ENCODE results near the gene DNTT.
"Not testable (repeated sequence)": the region's sequence is repeated elsewhere in the genome, so short reads cannot be mapped to it uniquely, and the experiment has no call there.

The DNTT gene

DNA sequence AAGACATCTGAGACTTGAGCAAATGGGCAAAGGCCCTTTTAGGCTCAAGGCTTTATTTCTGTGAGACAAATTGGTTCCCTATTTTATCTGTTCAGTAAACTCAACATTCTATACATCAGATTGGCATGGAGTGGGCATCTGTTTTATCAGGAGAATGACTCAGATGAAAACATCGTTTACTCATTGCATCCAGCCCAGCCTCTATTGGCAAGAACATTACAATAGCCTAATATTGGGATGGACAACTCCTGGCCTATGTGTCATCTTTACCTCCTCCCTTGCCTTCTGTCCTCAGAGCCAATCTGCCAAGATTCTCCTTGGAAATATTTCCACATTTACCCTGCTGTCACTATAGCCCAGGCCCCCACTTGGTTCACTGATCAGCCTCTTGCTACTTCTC, 27.4 kb upstream of the DNTT start:
- no peak for DNase-seq

DNA sequence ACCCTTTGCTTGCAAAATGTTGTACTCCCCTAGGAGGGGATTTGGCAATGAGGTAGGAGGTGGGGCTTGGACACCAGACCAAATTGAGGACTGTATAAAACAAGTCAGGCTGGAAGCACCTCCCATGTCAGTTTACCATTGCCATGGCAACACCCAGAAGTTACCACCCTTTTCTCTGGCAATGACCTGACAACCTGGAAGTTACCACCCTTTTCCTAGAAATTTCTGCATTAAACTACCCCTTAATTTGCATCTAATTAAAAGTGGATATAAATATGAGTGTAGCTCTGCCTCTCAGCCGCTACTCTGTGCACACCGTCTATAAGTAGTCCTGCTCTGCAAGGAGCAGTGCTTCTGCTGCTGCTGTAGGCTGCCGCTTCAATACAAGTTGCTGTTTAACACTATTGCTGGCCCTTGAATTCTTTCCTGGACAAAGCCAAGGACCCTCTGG, 25.0 kb upstream of the DNTT start:
- no peak for DNase-seq

DNA sequence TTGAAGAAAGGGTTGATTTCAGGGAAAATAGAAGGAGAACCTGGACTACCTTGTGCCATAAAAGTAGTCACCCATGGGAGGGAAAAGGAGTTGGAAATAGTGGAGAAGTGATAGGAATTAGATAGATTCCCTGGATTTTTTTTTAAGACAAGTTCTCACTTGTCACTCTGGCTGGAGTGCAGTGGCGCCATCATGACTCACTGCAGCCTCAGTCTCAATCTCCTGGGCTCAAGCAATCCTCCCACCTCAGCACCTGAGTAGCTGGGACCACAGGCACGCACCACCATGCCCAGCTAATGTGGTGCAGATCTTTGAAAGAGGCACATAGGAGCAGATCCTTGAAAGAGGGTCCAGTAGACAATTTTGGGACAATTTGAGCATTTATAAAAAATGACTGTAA, 23.4 kb upstream of the DNTT start:
- DNase-seq: no peak

DNA sequence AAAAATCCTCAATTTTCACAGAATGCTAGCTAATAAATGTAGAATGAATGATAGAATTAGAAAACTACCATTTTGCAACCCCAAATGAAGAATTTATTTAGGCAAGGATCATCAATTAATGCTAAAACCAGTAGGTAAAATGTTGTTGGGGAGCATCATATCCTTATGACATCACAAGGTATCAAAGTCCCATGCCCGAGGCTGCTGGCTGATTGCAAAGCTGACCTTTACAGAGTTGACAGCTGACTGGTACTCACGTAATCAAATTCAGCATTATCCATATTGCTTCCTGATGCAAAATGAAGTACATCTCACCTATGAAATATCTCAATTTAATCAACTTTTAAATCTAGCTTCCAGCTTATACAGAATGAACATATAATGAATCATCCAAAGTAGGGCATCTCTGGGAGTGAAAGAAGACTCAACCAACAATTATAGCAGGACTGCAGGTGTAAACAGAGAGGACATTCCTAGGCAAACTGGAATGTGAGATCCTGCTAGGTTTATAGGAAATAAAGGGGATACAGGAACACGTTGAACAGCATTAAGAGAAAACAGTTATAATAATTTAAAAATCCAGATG, 22.7 kb upstream of the DNTT start:
- no peak for DNase-seq

DNA sequence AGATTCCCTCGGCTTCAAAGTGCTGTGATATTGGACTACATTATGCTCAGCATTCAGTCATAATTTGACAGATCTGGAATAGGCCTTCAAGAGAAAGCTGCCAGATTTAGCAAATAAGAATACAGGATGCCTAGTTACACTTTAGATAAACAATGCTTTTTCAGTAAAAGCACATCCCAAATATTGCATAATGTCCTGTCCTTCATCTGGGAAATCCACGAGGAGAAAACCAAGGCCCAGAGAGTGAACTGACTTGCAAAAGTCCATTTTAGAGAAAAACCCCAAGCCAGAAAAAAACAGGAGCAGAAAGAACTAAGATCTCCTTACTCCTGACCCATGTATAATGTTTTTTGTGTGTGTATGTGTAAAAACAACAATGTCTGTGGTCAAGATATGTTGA, 20.9 kb upstream of the DNTT start:
- no peak for DNase-seq

DNA sequence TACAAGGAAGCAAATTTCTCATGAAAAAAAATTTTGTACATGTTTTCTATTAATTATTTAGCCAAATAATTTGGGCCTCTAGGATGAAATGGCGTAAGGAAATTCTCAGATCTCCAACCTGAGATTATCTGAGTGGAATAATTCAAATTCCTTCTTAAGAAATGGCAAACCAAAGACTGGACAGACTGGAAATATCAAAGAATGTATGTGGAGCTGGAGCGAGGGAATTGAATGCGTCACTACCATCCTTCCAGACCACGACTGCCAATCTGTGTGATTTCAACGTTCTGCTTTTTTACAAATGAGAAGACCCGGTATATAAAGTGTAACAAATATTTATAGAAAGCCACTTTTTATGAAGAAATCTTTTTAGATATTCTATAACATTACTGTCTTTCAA, 20.5 kb upstream of the DNTT start:
- DNase-seq: no peak

DNA sequence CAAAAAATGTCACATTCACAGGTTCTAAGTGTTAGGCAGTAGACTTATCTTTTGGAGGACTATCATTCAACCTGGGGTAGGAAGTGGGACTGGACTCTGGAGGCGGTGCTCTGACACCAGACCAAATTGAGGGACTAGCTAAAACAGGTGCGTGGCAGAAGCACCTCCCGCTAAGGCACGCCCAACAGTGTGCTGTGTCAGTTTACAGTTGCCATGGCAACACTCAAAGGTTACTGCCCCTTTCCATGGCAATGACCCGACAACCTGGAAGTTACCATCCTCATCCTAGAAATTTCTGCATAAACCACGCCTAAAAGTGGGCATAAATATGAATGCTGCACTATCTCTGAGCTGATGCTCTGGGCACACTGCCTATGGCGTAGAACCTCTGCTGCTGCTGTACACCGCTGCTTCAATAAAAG, 18.9 kb upstream of the DNTT start:
- no peak for DNase-seq

DNA sequence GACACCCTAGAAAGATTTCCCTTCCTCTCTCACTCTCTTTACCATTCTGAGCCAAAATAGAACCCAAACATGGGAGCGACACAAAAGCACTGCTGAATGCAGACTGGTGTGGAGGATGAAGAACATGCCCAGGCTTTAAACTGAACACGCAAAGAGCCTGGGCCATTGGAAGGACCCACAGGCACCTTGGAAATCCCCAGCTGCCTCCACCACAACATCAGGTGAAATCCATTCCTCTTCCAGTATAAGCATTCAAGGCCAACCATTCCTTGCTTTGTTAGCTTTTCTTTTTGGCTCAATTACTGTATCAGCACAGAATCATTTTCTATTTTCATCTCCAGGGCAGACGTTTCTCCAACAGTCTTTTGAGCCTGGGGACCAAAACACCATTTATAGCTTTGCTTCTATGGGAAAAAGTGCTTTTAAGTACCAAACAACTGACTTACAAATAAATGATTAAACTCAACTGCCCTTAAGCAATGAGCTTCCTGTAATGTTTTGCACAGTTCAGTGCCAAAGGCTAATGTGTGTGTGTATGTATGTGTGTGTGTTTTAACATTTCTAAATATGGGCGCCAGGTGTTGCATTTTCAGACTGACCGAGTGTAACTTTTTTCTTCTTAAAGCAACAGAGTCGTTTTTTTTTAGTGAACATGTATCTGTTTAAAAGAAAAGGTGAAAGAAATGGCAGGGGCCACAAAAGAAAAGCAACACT, 16.7 kb upstream of the DNTT start:
- DNase-seq: no peak

DNA sequence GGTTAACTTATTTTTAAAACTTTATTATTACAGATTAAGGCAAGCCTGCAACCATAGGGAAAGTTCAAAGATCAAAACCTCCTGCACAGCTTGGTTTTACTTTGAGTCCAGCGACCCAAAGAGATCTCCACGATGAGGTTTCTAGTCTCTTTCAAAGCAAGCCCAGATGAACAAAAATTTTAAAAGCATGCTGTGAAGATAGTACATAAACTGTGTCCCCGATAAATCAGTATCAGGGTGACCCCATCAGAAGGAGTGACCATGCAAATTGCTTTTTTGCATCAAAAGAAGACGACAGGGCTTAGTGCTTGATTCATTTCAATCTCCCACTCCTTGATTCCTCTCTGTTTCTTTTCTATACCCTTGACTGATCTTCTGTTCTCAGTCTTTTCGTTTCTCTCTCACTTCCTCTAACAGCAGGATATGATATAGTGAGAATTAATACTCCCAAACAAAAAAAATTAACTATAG, 16.0 kb upstream of the DNTT start:
- DNase-seq: no peak

DNA sequence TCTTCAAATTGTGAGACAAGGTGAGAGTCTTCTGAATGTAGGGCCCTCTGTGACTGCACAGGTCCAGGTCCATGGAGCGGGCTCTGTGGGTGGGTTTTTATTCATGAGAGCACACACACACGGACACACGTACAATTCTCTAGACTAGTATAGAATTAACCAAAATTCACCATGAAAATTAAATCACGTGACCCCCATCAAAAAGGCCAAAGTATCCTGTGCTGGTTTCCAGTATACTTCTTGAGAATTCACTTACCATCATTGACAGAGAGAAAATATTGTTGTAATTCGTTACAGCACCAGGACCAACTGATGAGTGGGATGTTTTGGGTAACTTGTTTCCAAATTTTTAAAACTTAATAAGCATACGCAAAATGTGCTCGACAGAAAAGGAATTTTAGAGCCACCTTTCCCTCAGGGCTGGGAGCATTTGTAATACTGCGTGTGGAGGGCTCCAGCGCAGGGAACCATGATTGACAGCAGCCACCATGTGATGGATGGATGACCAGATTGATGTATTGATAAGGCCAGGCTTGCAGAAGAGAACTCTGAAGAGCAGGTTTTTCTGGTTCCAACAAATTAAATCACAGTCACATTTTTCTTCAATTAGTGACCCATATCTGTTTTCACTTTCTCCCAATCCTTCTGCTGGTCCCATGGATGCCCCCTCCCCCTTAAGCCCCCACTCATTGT, 14.9 kb upstream of the DNTT start:
- DNase-seq: no peak

DNA sequence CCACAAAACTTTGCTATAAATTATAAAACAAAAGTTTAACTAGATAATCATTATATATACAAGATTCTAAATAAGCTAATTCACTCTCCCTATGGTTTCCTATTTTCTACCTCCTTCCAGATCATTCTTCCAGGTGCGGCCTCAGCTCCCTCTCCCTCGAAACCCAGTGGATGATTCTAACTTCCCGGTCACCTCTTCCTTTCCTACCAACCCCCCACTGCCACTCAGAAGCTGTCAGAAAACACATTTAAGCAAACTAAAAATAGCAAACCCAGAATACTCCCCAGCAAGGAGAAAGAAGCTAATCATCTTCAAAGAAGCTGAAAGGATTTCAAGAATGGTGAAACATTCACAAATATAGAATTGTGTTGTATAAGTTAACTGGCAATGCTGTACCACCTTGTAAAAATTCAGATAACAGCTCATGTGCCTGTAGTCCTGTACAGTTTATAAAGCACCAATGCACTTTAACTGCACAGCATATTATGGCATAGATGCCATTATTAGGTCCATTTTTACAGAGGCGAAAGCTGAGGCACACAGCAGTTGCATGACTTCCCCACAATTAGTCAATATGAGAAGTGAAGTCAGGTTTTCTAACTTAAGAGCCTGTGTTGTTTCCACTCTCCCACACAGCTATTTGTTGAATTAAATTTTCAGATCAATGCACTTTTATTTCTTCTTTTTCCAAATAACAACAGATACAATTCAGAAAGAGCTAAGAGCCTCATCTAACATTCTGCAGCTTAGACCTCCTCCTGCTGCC, 13.7 kb upstream of the DNTT start:
- DNase-seq: no peak

DNA sequence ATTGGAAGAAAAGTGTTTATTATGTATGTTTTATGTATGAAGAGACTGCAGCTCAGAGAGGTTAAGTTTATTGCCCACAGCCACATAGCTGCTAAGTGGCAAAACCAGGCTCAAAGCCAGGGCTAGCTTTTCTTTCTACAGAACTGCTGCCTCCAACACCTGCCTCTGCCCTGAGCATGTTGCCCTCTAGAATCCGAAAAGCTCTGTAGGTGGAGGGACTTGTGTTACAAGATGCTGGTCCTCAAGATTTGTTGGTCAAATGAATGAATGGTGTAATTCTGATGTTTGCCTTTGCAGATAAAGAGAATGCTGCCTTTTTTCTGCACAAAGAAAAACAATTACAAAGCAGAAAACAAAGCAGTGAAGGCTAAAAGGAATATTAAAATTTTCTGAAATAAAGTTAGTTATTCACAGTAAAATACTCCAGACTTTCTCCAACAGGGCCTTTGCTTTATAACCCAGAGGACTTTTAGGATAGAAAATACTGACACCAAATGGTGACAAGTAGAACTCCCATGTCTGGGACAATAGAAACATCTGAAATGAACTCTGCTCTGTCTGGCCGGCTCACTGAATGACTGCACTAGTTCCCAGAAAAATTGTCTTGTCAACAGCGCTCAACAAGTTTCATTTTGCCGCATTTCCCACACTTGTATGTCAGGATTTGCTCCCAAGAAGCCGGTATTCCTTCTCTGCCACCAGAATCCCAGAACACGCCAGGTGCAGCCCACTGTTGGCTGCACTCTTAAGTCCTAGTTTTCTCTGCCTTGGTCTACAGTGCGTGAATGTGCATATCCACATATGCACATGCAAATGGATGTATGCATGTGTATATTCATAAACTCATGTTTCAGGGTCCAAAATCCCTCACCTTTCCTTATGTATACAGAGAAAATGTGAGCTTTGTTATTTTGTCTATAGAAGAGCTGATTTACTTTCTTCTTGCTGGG, 11.0 kb upstream of the DNTT start:
- DNase-seq: no peak

DNA sequence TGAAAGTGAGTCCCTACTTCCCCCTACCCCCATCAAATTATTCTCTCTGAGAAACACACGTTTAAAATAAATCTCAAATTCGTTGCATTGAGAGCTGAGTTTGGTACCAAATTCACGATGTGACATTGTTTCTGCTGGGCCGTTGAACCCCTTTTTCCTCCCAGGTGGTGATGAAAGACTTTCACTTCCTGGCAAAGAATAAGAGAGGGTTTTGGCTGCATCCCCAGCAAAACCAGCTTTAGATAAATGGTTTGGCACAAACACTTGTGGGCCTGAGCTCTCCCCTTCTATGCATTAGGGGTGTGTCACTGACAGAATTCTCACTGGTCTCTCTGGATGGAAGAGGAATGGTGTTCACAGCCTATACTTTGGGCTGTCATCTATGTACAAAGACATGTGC, 8.8 kb upstream of the DNTT start:
- no peak for DNase-seq

DNA sequence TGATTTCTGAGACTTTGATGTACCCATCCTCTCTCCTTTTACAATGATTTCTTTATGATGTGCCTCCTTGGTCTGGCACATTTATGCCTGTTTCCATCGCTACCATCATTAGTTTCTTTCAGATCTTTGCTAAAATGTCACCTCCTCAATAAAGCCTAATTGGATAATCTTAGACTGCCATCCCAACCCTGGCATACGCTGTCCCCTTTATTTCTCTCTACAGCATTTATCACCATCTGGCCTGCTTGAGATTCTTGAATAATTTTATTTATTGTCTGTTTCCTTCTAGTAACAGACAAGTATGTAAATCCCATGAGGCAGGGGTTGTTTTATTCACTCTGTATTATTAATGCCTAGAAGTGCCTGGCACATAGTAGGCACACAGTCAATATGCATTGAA, 6.7 kb upstream of the DNTT start:
- no peak for DNase-seq

DNA sequence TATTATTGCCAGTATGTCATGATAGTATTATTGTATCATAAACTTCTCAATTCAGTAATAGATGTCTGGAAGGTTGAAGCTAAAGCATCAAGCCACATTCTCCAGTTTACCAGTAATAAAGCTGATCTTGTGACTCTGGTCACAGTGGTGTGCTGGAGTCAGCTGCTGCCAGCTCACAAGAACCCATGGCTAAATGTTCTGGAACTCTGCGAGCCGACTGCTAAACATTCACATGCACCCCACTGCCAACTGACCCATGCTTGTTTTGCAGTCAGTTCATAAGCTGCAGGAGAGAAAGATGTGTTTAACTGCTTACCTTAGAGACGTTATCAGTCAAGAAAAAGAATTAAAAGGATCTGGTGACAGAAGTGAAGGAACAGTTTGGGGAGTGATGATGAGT, 5.9 kb upstream of the DNTT start:
- no peak for DNase-seq

DNA sequence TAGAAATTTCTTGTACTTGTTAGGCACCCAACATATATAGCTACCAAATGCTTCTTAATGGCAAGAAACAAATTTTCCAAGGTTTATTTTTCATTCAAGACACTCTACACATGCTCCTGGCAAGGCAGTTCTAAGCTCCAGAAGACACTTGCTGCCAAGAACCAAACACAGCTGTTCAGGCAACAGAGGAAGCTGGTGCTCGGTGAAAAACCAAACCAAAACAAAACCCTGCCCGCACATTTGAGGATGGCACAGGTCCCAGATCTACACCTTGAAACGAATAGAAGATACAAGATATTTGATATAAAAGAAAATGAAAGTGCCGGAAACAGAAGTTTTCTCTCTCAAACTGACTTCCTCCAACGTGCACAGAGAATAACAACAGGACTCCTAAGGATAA, 4.9 kb upstream of the DNTT start:
- no peak for DNase-seq

DNA sequence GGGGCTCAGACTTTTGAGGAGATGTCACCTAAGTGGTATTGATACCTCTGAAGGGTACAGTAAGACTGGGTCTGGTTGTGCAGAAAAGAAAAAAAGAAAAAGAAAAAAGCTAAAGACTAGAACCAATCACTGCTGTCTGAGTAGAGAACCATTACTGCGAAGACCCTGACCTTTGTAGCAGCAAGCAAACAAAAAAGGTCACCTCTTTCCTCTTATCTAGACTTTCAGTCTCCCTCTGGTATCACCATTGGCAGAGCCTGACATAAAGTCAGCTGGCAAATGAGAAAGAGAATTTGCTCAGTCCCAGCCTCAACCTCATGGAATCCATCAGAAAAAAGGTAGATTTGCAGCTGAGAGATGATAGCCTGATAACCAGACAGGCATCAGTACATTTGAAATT, 2.6 kb upstream of the DNTT start:
- no peak for DNase-seq

DNA sequence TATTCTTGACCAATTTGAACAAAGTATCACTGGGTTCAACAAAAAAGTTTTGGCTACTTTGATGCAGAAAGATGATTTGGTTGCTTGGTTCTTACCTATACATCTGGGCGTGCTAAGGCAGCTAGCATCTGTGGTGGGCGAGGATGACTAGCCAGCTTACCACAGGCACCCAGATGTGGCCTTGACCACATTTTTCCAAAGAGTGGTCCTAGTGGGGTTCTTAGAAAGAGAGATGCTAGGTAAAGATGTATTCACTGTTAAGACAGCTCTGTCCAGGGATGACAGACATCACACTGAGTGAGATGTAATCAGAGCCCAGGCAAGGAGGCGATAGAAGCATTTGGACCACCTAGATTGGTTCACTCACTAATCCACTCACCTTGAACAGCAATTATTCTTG, 785 bp downstream of the DNTT start:
- no peak for DNase-seq

DNA sequence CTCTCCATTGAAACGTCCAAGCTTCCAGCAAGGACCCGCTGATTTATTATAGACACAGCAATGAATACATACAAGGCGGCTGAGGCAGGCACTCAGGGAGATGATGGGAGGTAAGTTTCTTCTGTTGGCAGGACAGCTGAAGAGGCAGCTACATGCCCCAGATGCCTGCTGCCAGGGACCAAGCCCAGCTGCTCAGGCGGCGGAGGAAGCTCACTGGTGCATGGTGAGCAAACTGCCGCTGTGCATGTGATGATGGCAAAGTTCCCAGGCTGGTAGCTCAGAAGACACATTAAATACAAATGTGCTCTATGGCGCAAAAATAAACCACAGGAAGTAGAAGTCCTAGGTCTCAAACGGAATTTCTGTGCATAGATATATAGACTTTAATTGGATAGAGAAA, 2.3 kb downstream of the DNTT start:
- no peak for DNase-seq

DNA sequence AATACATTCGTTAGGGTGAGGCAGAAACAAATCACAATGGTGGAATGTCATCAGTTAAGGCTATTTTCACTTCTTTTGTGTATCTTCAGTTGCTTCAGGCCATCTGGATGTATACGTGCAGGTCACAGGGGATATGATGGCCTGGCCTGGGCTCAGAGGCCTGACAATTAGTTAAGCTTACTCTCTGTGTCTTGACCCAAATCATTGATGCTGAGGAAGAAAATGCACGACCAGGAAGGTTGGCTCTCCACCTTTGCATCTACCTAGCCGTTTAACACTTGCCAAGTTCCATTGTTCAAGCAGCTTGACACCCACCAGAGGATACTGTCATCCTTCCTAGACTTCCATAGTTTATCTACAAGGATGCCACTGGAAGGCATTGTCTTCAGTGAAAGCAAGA, 4.6 kb downstream of the DNTT start:
- not testable (repeated sequence) for DNase-seq

DNA sequence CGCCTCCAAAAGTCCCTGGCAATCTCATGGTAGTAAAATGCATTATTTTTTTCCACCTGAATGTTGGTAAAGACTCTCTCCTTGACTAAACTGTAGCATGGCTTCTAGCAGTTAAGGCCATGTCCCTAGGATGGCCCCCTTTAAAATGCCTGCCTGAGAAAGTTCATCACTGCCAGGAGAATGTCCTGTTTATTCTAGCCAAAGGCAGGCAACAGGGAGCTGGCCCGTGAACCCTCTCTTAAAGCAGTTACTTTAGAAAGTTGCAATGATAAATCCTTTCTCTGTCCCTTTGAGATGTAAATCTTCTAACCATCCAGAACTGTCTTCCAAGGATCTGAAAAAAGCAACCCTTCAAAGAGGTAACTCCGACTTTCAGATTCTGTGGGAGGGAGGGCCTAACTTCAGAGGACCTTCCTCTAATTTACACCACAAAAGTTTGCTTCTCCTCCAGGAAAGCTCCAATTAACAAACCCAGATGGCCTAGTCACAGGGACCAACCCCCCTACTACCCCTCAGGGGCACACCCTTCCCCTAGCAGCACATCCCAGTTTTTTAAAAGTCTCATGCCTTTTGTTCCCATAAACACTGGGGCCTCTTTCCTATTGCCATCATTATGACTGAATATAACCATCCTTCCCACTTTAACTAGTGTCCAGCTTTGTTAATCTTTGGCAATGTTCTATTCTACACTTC, 5.5 kb downstream of the DNTT start:
- no peak for DNase-seq

DNA sequence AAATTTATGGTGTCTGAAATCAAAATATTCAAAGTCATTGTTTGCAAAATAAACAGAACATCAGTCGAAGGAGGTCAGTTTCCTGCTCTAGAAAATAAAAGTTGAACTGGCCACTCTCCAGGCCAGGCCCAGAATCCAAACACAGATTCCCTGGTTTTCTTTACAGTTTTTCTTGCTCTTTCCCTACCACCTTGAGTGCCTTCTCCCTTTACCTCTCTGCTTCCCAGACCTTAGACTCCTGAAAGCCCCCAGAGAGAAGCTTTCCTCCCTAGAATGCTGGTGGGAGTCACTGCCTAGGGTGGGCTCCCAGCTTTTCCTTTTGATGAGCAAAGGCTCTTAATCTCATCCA, 6.1 kb downstream of the DNTT start:
- no peak for DNase-seq

Measured in KG1 (cell line).